Stimulated activated CD4-positive, alpha-beta T cell treated with anti-CD3 and anti-CD28 coated beads, Interleukin-2, amount 100 ng/mL, for 4 hours (primary cell): ENCODE results near the gene ANKRD31.
"Not testable (repeated sequence)": the region's sequence is repeated elsewhere in the genome, so short reads cannot be mapped to it uniquely, and the experiment has no call there.

Experiments used
- DNase-seq: peaks from one replicate; pipeline ENCODE4 v3.0.0-alpha.2; 2020; ENCODE audit warnings: low read depth

ANKRD31 gene

GRCh38 chr5:75148051-75148450, 88.6 kb downstream of the ANKRD31 start:
- no peak for DNase-seq

- DNase-seq: no peak
Observed at GRCh38 chr5:75142566-75143136, 94.0 kb downstream of the ANKRD31 start.

GRCh38 chr5:75140277-75140676, 96.4 kb downstream of the ANKRD31 start:
- no peak for DNase-seq

- no peak for DNase-seq
Observed at GRCh38 chr5:75138689-75139088, 98.0 kb downstream of the ANKRD31 start.

- DNase-seq: no peak
Observed at GRCh38 chr5:75130818-75131349, 105.8 kb downstream of the ANKRD31 start.

- DNase-seq: no peak
Observed at GRCh38 chr5:75116856-75117255, 119.8 kb downstream of the ANKRD31 start.

GRCh38 chr5:75114311-75114710, 122.4 kb downstream of the ANKRD31 start:
- not testable (repeated sequence) for DNase-seq

- DNase-seq: no peak
Observed at GRCh38 chr5:75113354-75114113, 123.1 kb downstream of the ANKRD31 start.

GRCh38 chr5:75108931-75109596, 127.6 kb downstream of the ANKRD31 start:
- no peak for DNase-seq

GRCh38 chr5:75108515-75108914, 128.2 kb downstream of the ANKRD31 start:
- no peak for DNase-seq

- DNase-seq: not testable (repeated sequence)
Observed at GRCh38 chr5:75095956-75096355, 140.7 kb downstream of the ANKRD31 start.

GRCh38 chr5:75091597-75091996, 145.1 kb downstream of the ANKRD31 start:
- no peak for DNase-seq

- DNase-seq: no peak
Observed at GRCh38 chr5:75089662-75090061, 147.0 kb downstream of the ANKRD31 start.

GRCh38 chr5:75089137-75089536, 147.5 kb downstream of the ANKRD31 start:
- no peak for DNase-seq

GRCh38 chr5:75088648-75089047, 148.0 kb downstream of the ANKRD31 start:
- no peak for DNase-seq

- DNase-seq: no peak
Observed at GRCh38 chr5:75081510-75081909, 155.2 kb downstream of the ANKRD31 start.

- not testable (repeated sequence) for DNase-seq
Observed at GRCh38 chr5:75079346-75079745, 157.3 kb downstream of the ANKRD31 start.

GRCh38 chr5:75078027-75078426, 158.7 kb downstream of the ANKRD31 start:
- no peak for DNase-seq

- no peak for DNase-seq
Observed at GRCh38 chr5:75072061-75072460, 164.6 kb downstream of the ANKRD31 start.

GRCh38 chr5:75071100-75071499, 165.6 kb downstream of the ANKRD31 start:
- DNase-seq: no peak

GRCh38 chr5:75067434-75067833, 169.2 kb downstream of the ANKRD31 start:
- no peak for DNase-seq

GRCh38 chr5:75062925-75063531, 173.7 kb downstream of the ANKRD31 start:
- DNase-seq: no peak
